AG04449 (cell line): ENCODE results near the gene METTL17.

Source experiments
- CTCF ChIA-PET: fragments of 350-600 bp; formaldehyde crosslinking; extraction: SDS; loops from one replicate; lab custom pipeline; 2021; ENCODE audit warnings: antibody characterized with exemption; lab: Yijun Ruan, JAX
- POLR2A ChIA-PET: fragments of 400-600, 350-600 bp; formaldehyde crosslinking; extraction: SDS; loops from one replicate; lab custom pipeline; 2020; ENCODE audit warnings: antibody characterized with exemption, inconsistent platforms; lab: Yijun Ruan, JAX
- DNase-seq: peaks from one replicate; pipeline ENCODE4 v3.0.0-alpha.2; 2010; ENCODE audit warnings: low read depth, low spot score
- H3K4me3 ChIP-seq: 2 replicates; pipeline ENCODE4 v1.5.1; 2011; ENCODE audit warnings: low read depth, mild to moderate bottlenecking, control low read depth, low read length
- TF ChIP-seq, protein P1 (sequence below): IDR thresholded peaks from one replicate; pipeline ENCODE4 v1.5.1; 2011; ENCODE audit warnings: mild to moderate bottlenecking, moderate library complexity, low read length, control low read depth, inconsistent platforms; ENCODE audit not compliant: insufficient read depth; ENCODE audit errors: missing control alignments

Gene METTL17

DNA sequence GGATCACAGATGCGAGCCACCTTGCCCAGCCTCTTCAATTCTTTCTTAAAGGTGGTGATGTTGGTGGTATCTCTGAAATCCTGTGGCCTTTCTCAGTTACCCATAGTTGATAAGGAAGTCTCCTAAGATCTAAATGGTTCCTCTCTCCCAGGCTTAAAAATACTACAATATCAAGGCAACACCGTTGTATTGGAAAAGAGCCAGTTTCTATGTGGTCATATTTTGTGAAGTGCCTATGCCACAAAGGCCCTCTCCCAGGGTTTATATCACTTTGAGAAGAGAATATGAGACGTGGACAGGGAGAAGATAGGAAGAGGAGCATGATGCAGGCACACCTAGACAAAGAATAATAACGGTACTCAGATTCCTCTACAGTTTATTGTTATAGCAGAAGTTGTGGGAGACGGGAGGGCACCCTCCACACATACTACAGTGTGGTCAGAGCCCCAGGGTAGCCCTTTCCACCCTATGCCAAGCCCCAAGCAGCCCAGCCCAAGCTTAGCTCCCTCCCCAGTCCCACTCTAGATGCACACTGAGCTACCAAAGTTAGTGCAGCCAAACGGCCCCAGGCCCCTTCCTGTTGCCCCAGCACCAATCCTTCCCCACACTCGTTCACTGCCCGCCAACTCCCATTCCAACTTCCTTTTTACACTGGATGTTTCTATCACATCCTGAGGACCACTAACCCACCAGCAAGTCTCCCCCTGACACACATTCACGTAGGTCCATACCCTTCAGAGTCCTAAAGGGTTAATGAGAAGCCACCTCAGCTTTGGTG lies 26.8 kb downstream of the METTL17 start:
- ChIA-PET POLR2A (interaction anchor here (0.7 kb wide), 1 partner anchor 55 kb away, joined by 3 read pairs; no protein-coding TSS in a partner anchor), CTCF (interaction anchor here (0.7 to 17.1 kb wide), 13 partner anchors 15 to 121 kb away, joined by 3 to 684 read pairs (median 137); partner anchors contain the start of genes ARHGEF40, RNASE13, RNASE7 and RNASE8)
- H3K4me3 ChIP-seq = no peak overlapping the region
- no peak for DNase-seq
- TF ChIP-seq, protein P1, sequence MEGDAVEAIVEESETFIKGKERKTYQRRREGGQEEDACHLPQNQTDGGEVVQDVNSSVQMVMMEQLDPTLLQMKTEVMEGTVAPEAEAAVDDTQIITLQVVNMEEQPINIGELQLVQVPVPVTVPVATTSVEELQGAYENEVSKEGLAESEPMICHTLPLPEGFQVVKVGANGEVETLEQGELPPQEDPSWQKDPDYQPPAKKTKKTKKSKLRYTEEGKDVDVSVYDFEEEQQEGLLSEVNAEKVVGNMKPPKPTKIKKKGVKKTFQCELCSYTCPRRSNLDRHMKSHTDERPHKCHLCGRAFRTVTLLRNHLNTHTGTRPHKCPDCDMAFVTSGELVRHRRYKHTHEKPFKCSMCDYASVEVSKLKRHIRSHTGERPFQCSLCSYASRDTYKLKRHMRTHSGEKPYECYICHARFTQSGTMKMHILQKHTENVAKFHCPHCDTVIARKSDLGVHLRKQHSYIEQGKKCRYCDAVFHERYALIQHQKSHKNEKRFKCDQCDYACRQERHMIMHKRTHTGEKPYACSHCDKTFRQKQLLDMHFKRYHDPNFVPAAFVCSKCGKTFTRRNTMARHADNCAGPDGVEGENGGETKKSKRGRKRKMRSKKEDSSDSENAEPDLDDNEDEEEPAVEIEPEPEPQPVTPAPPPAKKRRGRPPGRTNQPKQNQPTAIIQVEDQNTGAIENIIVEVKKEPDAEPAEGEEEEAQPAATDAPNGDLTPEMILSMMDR = no peak

DNA sequence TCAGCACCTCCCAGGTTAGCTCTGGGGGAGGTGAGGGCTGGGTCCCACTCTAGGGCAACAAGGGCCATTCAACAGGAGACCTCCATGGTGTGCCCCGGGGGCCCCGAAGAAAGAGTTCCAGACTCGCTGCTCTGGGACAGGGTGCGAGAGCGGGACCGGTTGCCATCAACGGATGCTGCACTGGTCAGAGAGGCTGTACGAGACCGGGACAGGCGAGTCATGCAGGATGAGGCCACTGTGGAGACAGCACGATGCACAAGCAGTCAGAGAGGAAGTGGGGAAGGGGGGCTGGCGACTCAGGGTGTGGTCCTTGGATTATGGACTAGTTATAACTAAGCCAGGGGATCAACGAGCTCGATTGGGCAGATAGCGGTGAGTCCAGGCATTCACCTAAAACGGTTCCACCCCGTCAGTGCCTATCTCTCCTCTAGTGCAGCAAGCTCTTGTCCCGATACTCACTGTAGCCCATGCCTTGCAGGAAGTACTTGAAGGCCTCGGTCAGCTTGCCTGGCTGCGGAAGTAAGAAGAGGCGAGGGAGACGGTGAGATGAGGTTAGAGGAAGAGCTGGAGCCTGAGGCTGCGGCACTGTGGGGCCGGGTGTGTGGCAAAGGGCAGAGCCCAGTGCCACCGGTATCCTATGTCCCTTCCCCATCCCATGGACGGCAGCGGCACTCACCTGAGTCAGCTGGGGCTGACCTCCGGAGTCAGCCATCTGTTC lies 27.9 kb downstream of the METTL17 start:
- TF ChIP-seq, protein P1 = no peak
- POLR2A ChIA-PET = interaction anchor here (0.6 to 0.7 kb wide), 2 partner anchors 10 to 54 kb away, joined by 3 read pairs; no protein-coding TSS in a partner anchor

DNA sequence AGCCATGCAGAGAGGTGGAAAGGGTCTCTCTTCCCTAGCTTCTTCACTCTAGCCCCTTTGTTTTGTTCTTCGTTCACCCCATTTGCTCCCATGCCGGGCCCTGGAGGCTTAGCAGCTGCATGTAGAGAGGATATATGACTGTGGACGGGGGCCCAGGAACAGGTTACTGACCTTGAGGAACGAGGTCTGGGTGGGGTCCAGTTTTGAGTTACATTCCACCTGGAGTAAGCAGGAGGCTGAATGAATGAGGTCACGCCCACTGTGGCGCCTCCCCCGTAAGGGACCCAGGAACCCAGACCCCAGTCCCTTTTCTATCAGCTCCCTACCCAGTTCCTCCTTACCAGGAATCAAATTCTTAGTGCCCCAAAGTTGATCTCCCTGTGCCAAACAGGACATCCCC lies 28.5 kb downstream of the METTL17 start:
- ChIA-PET CTCF (interaction anchor here (0.6 to 17.1 kb wide), 10 partner anchors 10 to 88 kb away, joined by 3 to 684 read pairs (median 164); partner anchors contain the start of genes ARHGEF40, RNASE13, RNASE7 and SLC39A2), POLR2A (interaction anchor here (0.6 kb wide), 1 partner anchor 9 kb away, joined by 3 read pairs; no protein-coding TSS in a partner anchor)
- no peak overlapping the region for H3K4me3 ChIP-seq
- TF ChIP-seq, protein P1 = no peak
- no peak for DNase-seq

More for the DNA sequence above, 27.9 kb downstream of the METTL17 start:
- CTCF ChIA-PET = interaction anchor here (1.2 to 17.1 kb wide), 8 partner anchors 14 to 88 kb away, joined by 4 to 684 read pairs (median 230); partner anchors contain the start of genes RNASE13, RNASE7, SLC39A2 and TMEM253
- H3K4me3 ChIP-seq = no peak overlapping the region
- DNase-seq = no peak

DNA sequence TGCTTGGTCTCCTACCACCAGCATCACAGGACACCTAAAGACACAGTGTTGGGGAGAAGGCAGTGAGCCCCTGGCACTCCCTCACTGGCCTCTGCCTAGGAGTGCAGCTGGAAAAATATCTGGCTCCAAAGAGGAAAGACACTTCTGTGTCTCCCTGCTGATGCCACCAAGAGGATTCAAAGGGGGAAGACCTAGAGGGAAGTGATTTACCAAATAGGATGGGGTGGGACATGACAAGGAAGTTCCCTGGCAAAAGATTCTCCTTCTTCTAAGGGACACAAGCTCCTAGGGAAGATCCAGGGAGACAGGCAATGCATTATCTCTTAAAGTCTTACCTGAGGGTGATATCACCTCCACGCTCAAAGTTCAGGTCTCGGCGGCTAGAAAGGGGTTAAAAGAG lies 29.0 kb downstream of the METTL17 start:
- CTCF ChIA-PET = interaction anchor here (0.6 to 17.1 kb wide), 10 partner anchors 7 to 87 kb away, joined by 3 to 684 read pairs (median 164); partner anchors contain the start of genes ARHGEF40, RNASE13, RNASE7 and SLC39A2
- TF ChIP-seq, protein P1 = no peak
- POLR2A ChIA-PET = no interaction called here
- DNase-seq = no peak
- H3K4me3 ChIP-seq = no peak overlapping the region

DNA sequence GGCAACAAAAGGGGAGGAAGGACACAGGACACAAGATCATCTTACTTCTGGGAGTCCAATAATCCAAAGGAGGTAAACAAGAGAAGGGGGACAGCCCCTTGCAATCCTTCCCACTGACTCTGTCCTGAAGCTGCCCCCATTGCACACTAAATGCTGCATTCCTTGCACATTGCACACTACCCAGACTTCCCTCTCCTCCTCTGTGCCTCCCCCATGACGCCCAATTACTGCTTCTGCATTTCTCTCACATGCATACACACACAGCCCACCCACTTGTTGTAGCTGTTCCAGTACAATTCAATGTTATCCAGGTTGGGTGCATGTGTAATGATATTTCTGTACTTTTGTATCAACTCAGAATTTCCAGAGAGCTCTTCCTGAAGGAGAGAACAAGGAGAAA lies 29.6 kb downstream of the METTL17 start:
- no peak for DNase-seq
- no peak overlapping the region for H3K4me3 ChIP-seq
- CTCF ChIA-PET = interaction anchor here (1.4 to 17.1 kb wide), 9 partner anchors 8 to 87 kb away, joined by 7 to 684 read pairs (median 172); partner anchors contain the start of genes RNASE13, RNASE7, SLC39A2 and TMEM253
- POLR2A ChIA-PET = interaction anchor here (0.9 kb wide), 1 partner anchor 12 kb away, joined by 3 read pairs; no protein-coding TSS in a partner anchor
- TF ChIP-seq, protein P1 = no peak
